Activated CD4-positive, alpha-beta T cell treated with anti-CD3 and anti-CD28 coated beads for 36 hours (primary cell): ENCODE data around the gene ROR2. TPM values are rescaled to one million over a fixed set of nuclear protein-coding genes. Genes with fewer than 3 reads are reported as not detected.

Experiments
- ATAC-seq: fragments of 200-7000 bp; cut with Tn5 transposase; one replicate; pipeline ENCODE4 v1.10.0; 2021; ENCODE audit warnings: mild to moderate bottlenecking, moderate library complexity
- CTCF ChIA-PET: fragments of 350-600 bp; sonication (Branson Sonifier 250); formaldehyde crosslinking; loops from one replicate; lab custom pipeline; 2021; ENCODE audit warnings: antibody characterized with exemption; lab: Charles Lee
- POLR2A ChIA-PET: fragments of 350-600 bp; sonication (Branson Sonifier 250); formaldehyde crosslinking; loops from one replicate; lab custom pipeline; 2021; ENCODE audit warnings: antibody characterized with exemption, inconsistent platforms; lab: Charles Lee
- DNase-seq: peaks from one replicate; pipeline ENCODE4 v3.0.0-alpha.2; 2020
- H3K27ac Mint-ChIP-seq: one replicate; pipeline ENCODE4 v1.8.0; 2021; ENCODE audit warnings: mixed read lengths
- H3K27me3 Mint-ChIP-seq: one replicate; pipeline ENCODE4 v1.8.0; 2021; ENCODE audit warnings: mixed read lengths
- H3K36me3 Mint-ChIP-seq: one replicate; pipeline ENCODE4 v1.8.0; 2021; ENCODE audit warnings: low read depth, mixed read lengths
- H3K4me1 Mint-ChIP-seq: one replicate; pipeline ENCODE4 v1.8.0; 2021; ENCODE audit warnings: mixed read lengths
- H3K4me3 Mint-ChIP-seq: one replicate; pipeline ENCODE4 v1.8.0; 2021; ENCODE audit warnings: mild to moderate bottlenecking, moderate library complexity, mixed read lengths
- H3K9me3 Mint-ChIP-seq: one replicate; pipeline ENCODE4 v1.8.0; 2021; ENCODE audit warnings: low read depth, mixed read lengths
- intact Hi-C, 2 experiments: fragments of 100-400 bp; cut with DNase I in 1 of 2; cut with micrococcal nuclease in 1 of 2; formaldehyde crosslinking; loops; one replicate each; pipeline versions ENCODE4 v1.14.2 to v1.15.1; 2022 to 2024; cut with DNase I, micrococcal nuclease
- total RNA-seq, 2 experiments: library from RNA; stranded (reverse); gene quantifications; one replicate each; pipeline ENCODE4 v1.2.3, GENCODE V29; 2021

Gene ROR2
- total RNA-seq, 2 experiments from 2014 or later = not detected

DNA sequence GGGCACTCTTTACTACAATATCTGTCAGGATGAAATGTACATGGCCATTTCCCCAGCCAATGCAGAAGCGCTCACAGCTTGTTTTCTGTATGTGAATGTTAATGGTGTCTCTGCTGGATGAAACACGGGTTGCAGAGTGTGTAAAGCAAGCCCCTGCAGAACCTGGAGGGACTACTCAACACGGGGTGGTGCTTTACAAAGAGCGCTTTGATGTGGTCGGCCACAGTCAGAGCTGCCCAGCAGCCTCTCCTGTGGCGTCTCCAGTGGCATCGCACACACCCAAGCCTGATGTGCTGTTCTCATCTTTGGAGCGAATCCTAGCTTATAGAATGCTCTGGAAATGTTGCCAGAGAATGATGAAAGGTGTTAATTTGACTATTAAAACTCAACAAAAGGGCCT lies 363.7 kb downstream of the ROR2 start:
- DNase-seq (no peak), ATAC-seq (no peak)
- ChIA-PET CTCF (interaction anchor here (0.6 kb wide), 1 partner anchor 1819 kb away, joined by 3 read pairs; no protein-coding TSS in a partner anchor), POLR2A (no interaction called here)
- no peak overlapping the region for H3K4me3 Mint-ChIP-seq
- H3K27me3 Mint-ChIP-seq = peaks cover 12% of the 10 kb centered on the region
- H3K9me3 Mint-ChIP-seq = no peaks in the 10 kb centered on the region
- no peak overlapping the region for H3K27ac Mint-ChIP-seq
- intact Hi-C loops = no loop called here
- no peaks in the 10 kb centered on the region for H3K36me3 Mint-ChIP-seq
- no peaks in the 10 kb centered on the region for H3K4me1 Mint-ChIP-seq

DNA sequence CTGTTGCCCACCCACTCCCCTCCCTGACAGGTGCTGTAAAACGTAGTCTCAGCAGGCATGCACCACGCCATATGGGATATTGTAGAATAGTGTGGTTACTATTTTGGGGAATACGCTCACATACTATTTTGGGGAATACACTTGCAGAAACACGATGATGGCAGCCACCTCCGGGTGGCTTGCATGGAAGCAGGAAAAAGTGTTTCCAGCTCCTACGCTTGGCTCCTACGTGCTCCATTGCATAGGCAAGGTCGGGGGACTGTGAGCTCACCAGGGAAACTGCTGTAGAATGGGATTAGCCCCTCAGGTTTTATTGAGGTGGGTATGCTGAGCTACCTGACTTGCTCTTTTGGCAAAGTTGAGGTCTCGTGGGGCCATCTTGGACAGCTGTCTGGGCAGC lies 366.1 kb downstream of the ROR2 start:
- ATAC-seq (no peak), DNase-seq (no peak)
- H3K27ac Mint-ChIP-seq = no peak overlapping the region
- no peak overlapping the region for H3K4me3 Mint-ChIP-seq
- POLR2A ChIA-PET = no interaction called here
- H3K4me1 Mint-ChIP-seq = no peaks in the 10 kb centered on the region
- CTCF ChIA-PET = interaction anchor here (0.7 to 0.8 kb wide), 2 partner anchors 68 to 183 kb away, joined by 3 read pairs; no protein-coding TSS in a partner anchor
- no peaks in the 10 kb centered on the region for H3K9me3 Mint-ChIP-seq
- intact Hi-C loops = no loop called here
- H3K36me3 Mint-ChIP-seq = no peaks in the 10 kb centered on the region
- H3K27me3 Mint-ChIP-seq = peaks cover 14% of the 10 kb centered on the region

GRCh38 chr9:91583161-91583875 lies 366.7 kb downstream of the ROR2 start:
- Mint-ChIP-seq H3K4me1 (no peaks in the 10 kb centered on the region), H3K9me3 (no peaks in the 10 kb centered on the region), H3K27ac (no peak overlapping the region), H3K36me3 (no peaks in the 10 kb centered on the region), H3K27me3 (peaks cover 14% of the 10 kb centered on the region), H3K4me3 (no peak overlapping the region)
- ATAC-seq = no peak
- intact Hi-C loops = no loop called here
- CTCF ChIA-PET = interaction anchor here (0.8 kb wide), 1 partner anchor 68 kb away, joined by 3 read pairs; no protein-coding TSS in a partner anchor
- POLR2A ChIA-PET = no interaction called here
- no peak for DNase-seq

- ChIA-PET CTCF (no interaction called here), POLR2A (no interaction called here)
- Mint-ChIP-seq H3K4me3 (no peak overlapping the region), H3K9me3 (no peaks in the 10 kb centered on the region), H3K27ac (no peak overlapping the region), H3K4me1 (no peaks in the 10 kb centered on the region), H3K27me3 (peaks cover 14% of the 10 kb centered on the region), H3K36me3 (no peaks in the 10 kb centered on the region)
- DNase-seq (no peak), ATAC-seq (no peak)
- intact Hi-C loops = no loop called here
Measured at GRCh38 chr9:91582181-91582580, 367.8 kb downstream of the ROR2 start.

- ATAC-seq = no peak
- DNase-seq = no peak
- Mint-ChIP-seq H3K9me3 (no peaks in the 10 kb centered on the region), H3K4me3 (no peak overlapping the region), H3K27me3 (peaks cover 14% of the 10 kb centered on the region), H3K27ac (no peak overlapping the region), H3K4me1 (no peaks in the 10 kb centered on the region), H3K36me3 (no peaks in the 10 kb centered on the region)
- intact Hi-C loops = no loop called here
- ChIA-PET CTCF (interaction anchor here (1.4 to 1.7 kb wide), 2 partner anchors 25 to 664 kb away, joined by 4 to 6 read pairs; no protein-coding TSS in a partner anchor), POLR2A (no interaction called here)
Measured at GRCh38 chr9:91580136-91580535, 369.9 kb downstream of the ROR2 start.

DNA sequence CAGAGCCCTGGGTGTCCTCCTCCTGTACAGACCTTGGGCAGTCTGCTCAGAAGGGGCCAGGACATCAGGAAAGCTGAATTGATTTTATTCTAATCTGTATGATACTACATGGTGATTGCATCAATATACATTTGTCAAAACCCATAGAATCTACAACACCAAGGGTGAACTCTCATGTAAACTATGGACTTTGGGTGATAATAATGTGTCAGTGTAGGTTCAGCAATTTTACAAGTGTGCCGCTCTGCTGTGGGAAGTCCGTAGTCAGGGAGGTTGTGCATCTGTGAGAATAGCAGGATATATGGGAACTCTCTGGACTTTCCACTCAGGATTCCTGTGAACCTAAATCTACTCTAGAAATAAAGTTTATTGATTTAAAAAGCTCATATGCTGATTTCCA lies 371.1 kb downstream of the ROR2 start:
- ATAC-seq (no peak), DNase-seq (no peak)
- ChIA-PET POLR2A (no interaction called here), CTCF (interaction anchor here (1.7 kb wide), 1 partner anchor 663 kb away, joined by 6 read pairs; no protein-coding TSS in a partner anchor)
- H3K9me3 Mint-ChIP-seq = no peaks in the 10 kb centered on the region
- H3K27ac Mint-ChIP-seq = no peak overlapping the region
- peaks cover 13% of the 10 kb centered on the region for H3K27me3 Mint-ChIP-seq
- no peaks in the 10 kb centered on the region for H3K36me3 Mint-ChIP-seq
- H3K4me1 Mint-ChIP-seq = no peaks in the 10 kb centered on the region
- intact Hi-C loops = no loop called here
- H3K4me3 Mint-ChIP-seq = no peak overlapping the region

- ChIA-PET POLR2A (no interaction called here), CTCF (no interaction called here)
- ATAC-seq (no peak), DNase-seq (no peak)
- H3K36me3 Mint-ChIP-seq = no peaks in the 10 kb centered on the region
- H3K4me1 Mint-ChIP-seq = no peaks in the 10 kb centered on the region
- H3K9me3 Mint-ChIP-seq = no peaks in the 10 kb centered on the region
- intact Hi-C loops = no loop called here
- H3K27ac Mint-ChIP-seq = no peak overlapping the region
- peaks cover 12% of the 10 kb centered on the region for H3K27me3 Mint-ChIP-seq
- no peak overlapping the region for H3K4me3 Mint-ChIP-seq
Measured at GRCh38 chr9:91577633-91578061, 372.4 kb downstream of the ROR2 start.

DNA sequence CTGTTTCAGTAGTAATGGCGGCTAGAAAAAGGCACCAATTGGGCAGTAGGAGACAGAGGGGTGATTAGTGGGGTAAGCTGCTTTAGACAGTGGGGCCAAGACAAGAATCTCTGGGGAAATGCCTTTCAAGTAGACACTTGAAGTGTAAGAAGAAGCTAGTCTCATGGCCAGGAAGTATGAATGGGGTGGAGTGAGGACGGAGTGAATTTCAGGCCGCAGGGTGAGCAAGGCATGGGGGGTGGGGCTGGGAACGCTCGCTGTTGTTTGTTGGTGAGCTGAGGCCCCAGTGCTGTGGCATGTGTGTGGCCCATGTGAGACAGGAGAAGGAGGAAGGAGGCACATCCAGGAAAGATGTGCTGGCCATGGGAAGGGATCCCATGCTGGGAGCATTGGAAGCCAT lies 377.2 kb downstream of the ROR2 start:
- Mint-ChIP-seq H3K4me1 (no peaks in the 10 kb centered on the region), H3K36me3 (no peaks in the 10 kb centered on the region), H3K9me3 (no peaks in the 10 kb centered on the region), H3K4me3 (no peak overlapping the region), H3K27ac (no peak overlapping the region), H3K27me3 (peaks cover 19% of the 10 kb centered on the region)
- DNase-seq (no peak), ATAC-seq (no peak)
- intact Hi-C loops = no loop called here
- ChIA-PET CTCF (no interaction called here), POLR2A (no interaction called here)

DNA sequence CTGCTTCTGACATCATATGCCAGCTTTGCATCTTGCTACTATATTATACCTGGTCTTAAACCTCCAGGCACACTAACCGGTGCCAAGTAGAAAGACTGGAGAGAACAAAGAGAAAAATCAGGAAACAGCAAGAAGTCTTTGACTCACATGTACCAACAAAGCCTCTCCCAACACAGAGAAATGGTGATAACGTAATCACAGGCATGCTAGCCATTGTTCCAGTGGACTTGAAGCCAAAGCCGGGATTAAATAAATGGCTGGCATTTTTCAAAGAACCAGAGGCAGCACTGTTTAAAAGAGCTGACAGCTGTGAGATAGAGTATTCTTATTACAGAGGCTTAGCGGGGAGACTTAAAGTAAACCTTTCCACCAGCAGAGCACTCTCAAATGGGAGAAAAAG lies 378.0 kb downstream of the ROR2 start:
- no peak for DNase-seq
- Mint-ChIP-seq H3K9me3 (no peaks in the 10 kb centered on the region), H3K27ac (no peak overlapping the region), H3K27me3 (peaks cover 19% of the 10 kb centered on the region), H3K4me1 (no peaks in the 10 kb centered on the region), H3K4me3 (no peak overlapping the region), H3K36me3 (no peaks in the 10 kb centered on the region)
- no peak for ATAC-seq
- ChIA-PET CTCF (interaction anchor here (1.4 kb wide), 1 partner anchor 656 kb away, joined by 3 read pairs; no protein-coding TSS in a partner anchor), POLR2A (no interaction called here)
- intact Hi-C loops = no loop called here

GRCh38 chr9:91571036-91571435 lies 379.0 kb downstream of the ROR2 start:
- Mint-ChIP-seq H3K36me3 (no peaks in the 10 kb centered on the region), H3K27me3 (peaks cover 19% of the 10 kb centered on the region), H3K4me3 (no peak overlapping the region), H3K27ac (no peak overlapping the region), H3K4me1 (no peaks in the 10 kb centered on the region), H3K9me3 (no peaks in the 10 kb centered on the region)
- ATAC-seq = no peak
- intact Hi-C loops = no loop called here
- no peak for DNase-seq
- CTCF ChIA-PET = interaction anchor here (1.4 kb wide), 1 partner anchor 655 kb away, joined by 3 read pairs; no protein-coding TSS in a partner anchor
- POLR2A ChIA-PET = interaction anchor here (0.6 kb wide), 1 partner anchor 46 kb away, joined by 5 read pairs; no protein-coding TSS in a partner anchor

DNA sequence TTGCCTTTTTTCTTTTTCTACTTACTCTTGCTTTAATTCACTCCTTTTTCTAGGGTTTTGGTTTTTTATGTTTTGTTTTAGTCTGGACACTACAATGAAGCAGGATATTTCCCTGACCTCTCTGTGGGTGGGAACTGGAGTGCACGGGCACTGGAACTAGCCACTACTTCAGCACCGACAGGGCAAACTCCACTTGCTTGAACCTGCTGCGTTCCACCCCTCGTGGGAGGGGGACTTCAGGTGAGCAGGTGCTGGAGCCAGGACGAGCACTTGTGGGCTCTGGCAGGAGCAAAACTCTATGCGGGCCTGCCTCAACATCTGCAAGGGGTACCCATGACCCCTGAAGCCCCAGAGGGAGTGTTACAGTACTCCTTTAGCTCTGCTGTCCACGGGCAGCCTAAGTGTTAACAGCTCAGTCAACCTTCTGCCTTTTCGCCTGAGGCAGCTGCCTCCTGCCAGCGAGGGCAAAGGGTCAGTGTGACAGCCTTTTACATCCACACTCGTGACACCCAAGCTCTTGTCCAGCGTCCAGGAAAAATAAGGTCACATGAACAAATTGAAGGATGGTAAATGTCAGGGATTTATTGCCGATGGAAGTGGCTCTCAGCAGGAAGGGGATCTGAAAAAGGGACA lies 382.3 kb downstream of the ROR2 start:
- DNase-seq (no peak), ATAC-seq (no peak)
- no peak overlapping the region for H3K4me3 Mint-ChIP-seq
- no peaks in the 10 kb centered on the region for H3K9me3 Mint-ChIP-seq
- peaks cover 13% of the 10 kb centered on the region for H3K27me3 Mint-ChIP-seq
- H3K27ac Mint-ChIP-seq = no peak overlapping the region
- H3K4me1 Mint-ChIP-seq = no peaks in the 10 kb centered on the region
- ChIA-PET POLR2A (no interaction called here), CTCF (no interaction called here)
- intact Hi-C loops = no loop called here
- H3K36me3 Mint-ChIP-seq = no peaks in the 10 kb centered on the region
